Measurements from ENCODE around the gene GLIPR1L1.

GLIPR1L1 gene

GRCh38 chr12:75302225-75302624 lies 32.2 kb upstream of the GLIPR1L1 start:
- no peak for DNase-seq (ENCODE audit: low read depth)
- H3K4me3 ChIP-seq (ENCODE audit: low read depth, low read length): no peak overlapping the region
- no peak for TF ChIP-seq CTCF (IDR thresholded peaks at IDR 0.05; ENCODE audit: insufficient read depth, low read depth, low read length, missing control alignments)

- no peak for DNase-seq (ENCODE audit: low read depth)
- no peak for TF ChIP-seq CTCF (IDR thresholded peaks at IDR 0.05; ENCODE audit: insufficient read depth, low read depth, low read length, missing control alignments)
- no peak overlapping the region for H3K4me3 ChIP-seq (ENCODE audit: low read depth, low read length)
Measured at GRCh38 chr12:75302781-75303180, 31.7 kb upstream of the GLIPR1L1 start.

GRCh38 chr12:75305412-75306332 lies 28.8 kb upstream of the GLIPR1L1 start:
- no peak for DNase-seq (ENCODE audit: low read depth)
- no peak for TF ChIP-seq CTCF (IDR thresholded peaks at IDR 0.05; ENCODE audit: insufficient read depth, low read depth, low read length, missing control alignments)
- no peak overlapping the region for H3K4me3 ChIP-seq (ENCODE audit: low read depth, low read length)

GRCh38 chr12:75308279-75308678 lies 26.2 kb upstream of the GLIPR1L1 start:
- DNase-seq (ENCODE audit: low read depth): no peak
- TF ChIP-seq CTCF (IDR thresholded peaks at IDR 0.05; ENCODE audit: insufficient read depth, low read depth, low read length, missing control alignments): no peak
- no peak overlapping the region for H3K4me3 ChIP-seq (ENCODE audit: low read depth, low read length)

- TF ChIP-seq CTCF (IDR thresholded peaks at IDR 0.05; ENCODE audit: insufficient read depth, low read depth, low read length, missing control alignments): no peak
- H3K4me3 ChIP-seq (ENCODE audit: low read depth, low read length): no peak overlapping the region
- no peak for DNase-seq (ENCODE audit: low read depth)
Measured at GRCh38 chr12:75311369-75311768, 23.1 kb upstream of the GLIPR1L1 start.

- TF ChIP-seq CTCF (IDR thresholded peaks at IDR 0.05; ENCODE audit: insufficient read depth, low read depth, low read length, missing control alignments): no peak
- no peak overlapping the region for H3K4me3 ChIP-seq (ENCODE audit: low read depth, low read length)
- DNase-seq (ENCODE audit: low read depth): no peak
Measured at GRCh38 chr12:75315518-75315917, 19.0 kb upstream of the GLIPR1L1 start.

- no peak for DNase-seq (ENCODE audit: low read depth)
- TF ChIP-seq CTCF (IDR thresholded peaks at IDR 0.05; ENCODE audit: insufficient read depth, low read depth, low read length, missing control alignments): no peak
- no peak overlapping the region for H3K4me3 ChIP-seq (ENCODE audit: low read depth, low read length)
Measured at GRCh38 chr12:75317784-75318183, 16.7 kb upstream of the GLIPR1L1 start.
